ENCODE data around the gene CYP2C19. TPM values are rescaled to one million over a fixed set of nuclear protein-coding genes. Genes with fewer than 3 reads are reported as not detected.
"Not testable (repeated sequence)": the region's sequence is repeated elsewhere in the genome, so short reads cannot be mapped to it uniquely, and the experiment has no call there.

CYP2C19 gene
- total RNA-seq, 1 donor from 2014 or later = 188 TPM

DNA sequence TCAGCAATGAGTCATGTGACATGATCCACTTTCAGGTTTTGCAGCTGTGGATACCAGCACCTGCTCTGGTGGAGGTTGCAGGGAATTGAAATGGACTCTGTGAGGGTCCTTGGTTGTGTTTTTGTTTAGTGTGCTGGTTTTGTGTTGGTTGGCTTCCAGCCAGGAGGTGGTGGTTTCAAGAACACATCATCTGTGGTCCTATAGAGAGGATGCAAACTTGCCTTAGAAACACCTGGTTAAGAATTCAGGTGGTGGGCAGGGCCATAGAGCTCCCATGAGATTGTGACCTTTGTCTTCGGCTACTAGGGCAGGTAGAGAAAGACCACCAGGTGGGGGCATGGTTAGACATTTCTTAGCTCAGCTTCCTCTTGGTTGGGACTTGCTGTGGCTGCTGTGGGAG lies 116.7 kb downstream of the CYP2C19 start:
- DNase-seq (ENCODE audit: low spot score) = no peak

DNA sequence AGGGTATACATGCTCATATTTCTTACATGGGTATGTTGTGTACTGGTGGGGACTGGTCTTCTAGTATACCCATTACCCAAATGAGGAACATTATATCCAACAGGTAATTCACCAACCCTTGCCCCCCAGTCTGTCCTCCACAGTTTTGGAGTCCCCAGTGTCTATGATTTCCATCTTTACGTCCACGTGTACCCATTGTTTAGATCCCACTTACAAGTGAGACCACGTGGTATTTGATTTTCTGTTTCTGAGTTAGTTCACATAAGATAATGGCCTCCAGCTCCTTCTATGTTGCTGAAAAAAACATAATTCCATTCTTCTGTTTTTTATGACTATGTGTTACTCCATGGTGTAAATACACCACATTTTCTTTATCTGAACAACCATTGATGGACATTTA lies 126.6 kb downstream of the CYP2C19 start:
- DNase-seq (ENCODE audit: low spot score) = no peak

- no peak for DNase-seq (ENCODE audit: low spot score)
Observed at GRCh38 chr10:94890264-94891022, 128.0 kb downstream of the CYP2C19 start.

DNA sequence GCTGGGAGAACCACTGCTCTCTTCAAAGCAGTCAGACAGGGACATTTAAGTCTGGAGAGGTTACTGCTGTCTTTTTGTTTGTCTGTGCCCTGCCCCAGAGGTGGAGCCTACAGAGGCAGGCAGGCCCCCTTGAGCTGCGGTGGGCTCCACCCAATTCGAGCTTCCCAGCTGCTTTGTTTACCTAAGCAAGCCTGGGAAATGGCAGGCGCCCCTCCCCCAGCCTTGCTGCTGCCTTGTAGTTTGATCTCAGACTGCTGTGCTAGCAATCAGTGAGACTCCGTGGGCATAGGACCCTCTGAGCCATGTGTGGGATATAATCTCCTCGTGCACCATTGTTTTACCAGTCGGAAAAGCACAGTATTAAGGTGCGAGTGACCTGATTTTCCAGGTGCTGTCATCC lies 135.9 kb downstream of the CYP2C19 start:
- not testable (repeated sequence) for DNase-seq (ENCODE audit: low spot score)

GRCh38 chr10:94902080-94902479 lies 139.6 kb downstream of the CYP2C19 start:
- DNase-seq (ENCODE audit: low spot score) = no peak

- DNase-seq (ENCODE audit: low spot score) = peak; percentile 53
Observed at GRCh38 chr10:94902570-94902969, 140.1 kb downstream of the CYP2C19 start.

Other genes starting within 250 kb of the CYP2C19 start
- 7.1 TPM for gene HELLS, start 216.9 kb upstream of the CYP2C19 start, total RNA-seq
- 45.8 TPM for gene CYP2C18, start 79.0 kb upstream of the CYP2C19 start, total RNA-seq
- gene CYP2C9, start 176.0 kb downstream of the CYP2C19 start, total RNA-seq = 125 TPM